Activated T-helper 9 cell treated with anti-CD3 and anti-CD28 coated beads, Interleukin-2, amount 50 U/mL, for 16 hours (primary cell): Measurements from ENCODE around the gene CCDC186.
"Not testable (repeated sequence)": the region's sequence is repeated elsewhere in the genome, so short reads cannot be mapped to it uniquely, and the experiment has no call there.

Source experiments
- DNase-seq: peaks from one replicate; pipeline ENCODE4 v3.0.0-alpha.2; 2020; ENCODE audit warnings: low read depth

CCDC186 gene

GRCh38 chr10:114173603-114173920 lies 441 bp downstream of the CCDC186 start:
- no peak for DNase-seq

- DNase-seq: no peak
These were observed 1.0 kb downstream of the CCDC186 start for GRCh38 chr10:114172776-114173602.

- no peak for DNase-seq
These were observed 1.8 kb downstream of the CCDC186 start for GRCh38 chr10:114172216-114172615.

GRCh38 chr10:114168450-114169009 lies 5.5 kb downstream of the CCDC186 start:
- no peak for DNase-seq

GRCh38 chr10:114167985-114168384 lies 6.0 kb downstream of the CCDC186 start:
- no peak for DNase-seq

- DNase-seq: no peak
These were observed 7.5 kb downstream of the CCDC186 start for GRCh38 chr10:114166494-114166893.

- DNase-seq: no peak
These were observed 8.0 kb downstream of the CCDC186 start for GRCh38 chr10:114166043-114166442.

GRCh38 chr10:114163062-114163461 lies 10.9 kb downstream of the CCDC186 start:
- no peak for DNase-seq

- no peak for DNase-seq
These were observed 16.1 kb downstream of the CCDC186 start for GRCh38 chr10:114157912-114158311.

GRCh38 chr10:114151892-114152291 lies 22.1 kb downstream of the CCDC186 start:
- DNase-seq: no peak

- no peak for DNase-seq
These were observed 22.5 kb downstream of the CCDC186 start for GRCh38 chr10:114151486-114151885.

- not testable (repeated sequence) for DNase-seq
These were observed 24.5 kb downstream of the CCDC186 start for GRCh38 chr10:114149476-114149875.

- no peak for DNase-seq
These were observed 30.8 kb downstream of the CCDC186 start for GRCh38 chr10:114143160-114143559.

- DNase-seq: no peak
These were observed 32.0 kb downstream of the CCDC186 start for GRCh38 chr10:114142018-114142417.

- not testable (repeated sequence) for DNase-seq
These were observed 33.2 kb downstream of the CCDC186 start for GRCh38 chr10:114140827-114141226.

- no peak for DNase-seq
These were observed 34.0 kb downstream of the CCDC186 start for GRCh38 chr10:114140036-114140435.

GRCh38 chr10:114138581-114138980 lies 35.4 kb downstream of the CCDC186 start:
- DNase-seq: no peak

- no peak for DNase-seq
These were observed 38.5 kb downstream of the CCDC186 start for GRCh38 chr10:114135476-114135875.

- DNase-seq: no peak
These were observed 42.9 kb downstream of the CCDC186 start for GRCh38 chr10:114131094-114131493.

- no peak for DNase-seq
These were observed 53.0 kb downstream of the CCDC186 start for GRCh38 chr10:114121031-114121430.

- DNase-seq: no peak
These were observed 55.5 kb downstream of the CCDC186 start for GRCh38 chr10:114118514-114118913.

GRCh38 chr10:114117728-114118127 lies 56.3 kb downstream of the CCDC186 start:
- DNase-seq: no peak

- DNase-seq: no peak
These were observed 58.1 kb downstream of the CCDC186 start for GRCh38 chr10:114115661-114116445.
